GM12878 (cell line): Measurements from ENCODE around the gene MAPKAP1. TPM values are rescaled to one million over a fixed set of nuclear protein-coding genes. Genes with fewer than 3 reads are reported as not detected.

Experiments
- CHD4 ChIP-seq: fragments of 200-600 bp; sonication (generic); IDR thresholded peaks from 2 replicates; pipeline ENCODE4 v1.6.1; 2016; ENCODE audit warnings: mild to moderate bottlenecking
- JUND ChIP-seq: IDR thresholded peaks from 2 replicates; pipeline ENCODE4 v1.6.1; 2012; ENCODE audit warnings: low read depth, mild to moderate bottlenecking, low read length, improper control_type of control experiment, moderate library complexity
- KDM1A ChIP-seq: fragments of 200-600 bp; sonication (generic); IDR thresholded peaks from 2 replicates; pipeline ENCODE4 v1.6.1; 2016; ENCODE audit warnings: borderline replicate concordance
- NBN ChIP-seq: fragments of 450-650 bp; IDR thresholded peaks from 2 replicates; pipeline ENCODE4 v1.6.1; 2016
- NR2C2 ChIP-seq: IDR thresholded peaks from 2 replicates; pipeline ENCODE4 v1.6.1; 2011; ENCODE audit warnings: borderline replicate concordance, low read depth; ENCODE audit not compliant: control insufficient read depth, insufficient read length
- NRF1 ChIP-seq: conservative IDR thresholded peaks from 2 replicates; pipeline ENCODE4 v1.6.1; 2011; ENCODE audit warnings: mild to moderate bottlenecking, low read depth, low read length, improper control_type of control experiment
- POU2F2 ChIP-seq: IDR thresholded peaks from 3 replicates; pipeline ENCODE4 v1.6.1; 2011; ENCODE audit warnings: low read depth, mild to moderate bottlenecking, low read length, borderline replicate concordance
- RCOR1 ChIP-seq: conservative IDR thresholded peaks from 2 replicates; pipeline ENCODE4 v1.6.1; 2012; ENCODE audit warnings: low read depth, low read length, improper control_type of control experiment
- SRF ChIP-seq, 2 experiments: IDR thresholded peaks; 2 replicates each; pipeline ENCODE4 v1.6.1; 2011; ENCODE audit warnings: low read depth in 2 of 2, low read length in 2 of 2, mild to moderate bottlenecking in 1 of 2, moderate library complexity in 1 of 2
- TBL1XR1 ChIP-seq: IDR thresholded peaks from 2 replicates; pipeline ENCODE4 v1.6.1; 2012; ENCODE audit warnings: low read depth, low read length, improper control_type of control experiment
- ZNF622 ChIP-seq: fragments of 450-650 bp; IDR thresholded peaks from 2 replicates; pipeline ENCODE4 v1.6.1; 2017; ENCODE audit warnings: mild to moderate bottlenecking, inconsistent platforms
- polyA plus RNA-seq, 11 experiments: library from polyadenylated mRNA; depleted of rRNA in 4 of 11; unstranded in 6 of 11; stranded (reverse) in 5 of 11; fragments of >200 nt; fragmentation: Nextera tagmentation in 4 of 11; fragmentation: Illumina TruSeq in 1 of 11; extraction: Ambion mirVana in 4 of 11; extraction: Trizol in 1 of 11; gene quantifications; 1 replicate in 1 of 11; 2 replicates in 10 of 11; pipeline versions ENCODE4 v1.2.1 to v1.2.3, GENCODE V29; 2011 to 2016; ENCODE audit warnings: inconsistent platforms in 2 of 11, missing spikeins in 2 of 11, low read depth in 1 of 11
- total RNA-seq, 4 experiments: library from RNA; depleted of rRNA in 3 of 4; stranded (reverse); fragments of >200 nt in 3 of 4; fragmentation: Illumina TruSeq in 1 of 4; extraction: Trizol in 1 of 4; gene quantifications; 2 replicates each; pipeline versions ENCODE4 v1.2.1 to v1.2.3, GENCODE V29; 2013 to 2021
- TF ChIP-seq, protein P1 (sequence below): fragments of 450-650 bp; formaldehyde crosslinking; IDR thresholded peaks from 2 replicates; pipeline ENCODE4 v1.5.0; 2022; ENCODE audit warnings: mild to moderate bottlenecking, missing genetic modification characterization
- TF ChIP-seq, protein P2 (sequence below): fragments of 450-650 bp; IDR thresholded peaks from 2 replicates; pipeline ENCODE4 v1.6.1; 2014; ENCODE audit warnings: mild to moderate bottlenecking

MAPKAP1 gene
- total and polyA plus RNA-seq, 10 of the 15 experiments (the other 5 are each of a cell fraction or from before 2014, with no cell fraction given): 5.1 to 188 (median 105) TPM

DNA sequence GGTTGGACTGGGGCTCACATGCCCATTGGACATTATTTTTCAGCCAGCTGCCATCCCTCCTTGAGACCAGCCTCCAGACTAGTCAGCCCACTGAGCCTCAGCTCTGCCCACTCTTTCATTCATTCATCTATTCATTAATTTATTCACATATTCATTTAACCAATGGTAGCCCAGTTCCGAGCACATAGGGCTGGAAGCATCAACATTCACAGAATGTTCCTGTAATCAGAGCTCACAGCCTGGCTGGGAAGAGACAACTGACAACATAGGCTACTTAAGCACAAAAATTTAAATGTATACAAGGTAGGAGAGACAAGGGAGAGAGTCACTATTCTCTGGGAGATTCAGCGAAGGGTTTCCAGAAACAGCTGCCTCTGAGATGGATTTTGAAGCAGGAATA lies 23.2 kb upstream of the MAPKAP1 start (continued):
- TF ChIP-seq, protein P1, sequence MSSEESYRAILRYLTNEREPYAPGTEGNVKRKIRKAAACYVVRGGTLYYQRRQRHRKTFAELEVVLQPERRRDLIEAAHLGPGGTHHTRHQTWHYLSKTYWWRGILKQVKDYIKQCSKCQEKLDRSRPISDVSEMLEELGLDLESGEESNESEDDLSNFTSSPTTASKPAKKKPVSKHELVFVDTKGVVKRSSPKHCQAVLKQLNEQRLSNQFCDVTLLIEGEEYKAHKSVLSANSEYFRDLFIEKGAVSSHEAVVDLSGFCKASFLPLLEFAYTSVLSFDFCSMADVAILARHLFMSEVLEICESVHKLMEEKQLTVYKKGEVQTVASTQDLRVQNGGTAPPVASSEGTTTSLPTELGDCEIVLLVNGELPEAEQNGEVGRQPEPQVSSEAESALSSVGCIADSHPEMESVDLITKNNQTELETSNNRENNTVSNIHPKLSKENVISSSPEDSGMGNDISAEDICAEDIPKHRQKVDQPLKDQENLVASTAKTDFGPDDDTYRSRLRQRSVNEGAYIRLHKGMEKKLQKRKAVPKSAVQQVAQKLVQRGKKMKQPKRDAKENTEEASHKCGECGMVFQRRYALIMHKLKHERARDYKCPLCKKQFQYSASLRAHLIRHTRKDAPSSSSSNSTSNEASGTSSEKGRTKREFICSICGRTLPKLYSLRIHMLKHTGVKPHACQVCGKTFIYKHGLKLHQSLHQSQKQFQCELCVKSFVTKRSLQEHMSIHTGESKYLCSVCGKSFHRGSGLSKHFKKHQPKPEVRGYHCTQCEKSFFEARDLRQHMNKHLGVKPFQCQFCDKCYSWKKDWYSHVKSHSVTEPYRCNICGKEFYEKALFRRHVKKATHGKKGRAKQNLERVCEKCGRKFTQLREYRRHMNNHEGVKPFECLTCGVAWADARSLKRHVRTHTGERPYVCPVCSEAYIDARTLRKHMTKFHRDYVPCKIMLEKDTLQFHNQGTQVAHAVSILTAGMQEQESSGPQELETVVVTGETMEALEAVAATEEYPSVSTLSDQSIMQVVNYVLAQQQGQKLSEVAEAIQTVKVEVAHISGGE: no peak
- TF ChIP-seq TBL1XR1 (no peak), KDM1A (no peak), CHD4 (no peak), POU2F2 (no peak), SRF (IDR thresholded peaks at IDR 0.05; ENCODE audit: low read depth in 2 of 2, low read length in 2 of 2) (no peak), RCOR1 (no peak), NR2C2 (no peak), JUND (no peak), ZNF622 (no peak), NBN (no peak), NRF1 (no peak)
- TF ChIP-seq, protein P2, sequence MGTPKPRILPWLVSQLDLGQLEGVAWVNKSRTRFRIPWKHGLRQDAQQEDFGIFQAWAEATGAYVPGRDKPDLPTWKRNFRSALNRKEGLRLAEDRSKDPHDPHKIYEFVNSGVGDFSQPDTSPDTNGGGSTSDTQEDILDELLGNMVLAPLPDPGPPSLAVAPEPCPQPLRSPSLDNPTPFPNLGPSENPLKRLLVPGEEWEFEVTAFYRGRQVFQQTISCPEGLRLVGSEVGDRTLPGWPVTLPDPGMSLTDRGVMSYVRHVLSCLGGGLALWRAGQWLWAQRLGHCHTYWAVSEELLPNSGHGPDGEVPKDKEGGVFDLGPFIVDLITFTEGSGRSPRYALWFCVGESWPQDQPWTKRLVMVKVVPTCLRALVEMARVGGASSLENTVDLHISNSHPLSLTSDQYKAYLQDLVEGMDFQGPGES: no peak
